DOHH2 (cell line): ENCODE data around the gene STAP2.

Experiments
- H3F3A ChIP-seq: fragments of 200-600 bp; sonication (generic), shearing (Covaris generic); 2 replicates; pipeline ENCODE4 v1.6.0; 2016; ENCODE audit warnings: antibody characterized with exemption, mild to moderate bottlenecking; ENCODE audit not compliant: control insufficient read depth, insufficient read depth
- H3K27ac ChIP-seq: fragments of 200-600 bp; sonication (generic); 2 replicates; pipeline ENCODE4 v1.5.1; 2014; ENCODE audit warnings: low read depth, mild to moderate bottlenecking, low read length, moderate library complexity
- H3K27me3 ChIP-seq: fragments of 200-600 bp; sonication (generic); 2 replicates; pipeline ENCODE4 v1.6.1; 2014; ENCODE audit warnings: mild to moderate bottlenecking, low read length, mixed read lengths; ENCODE audit not compliant: control insufficient read depth
- H3K36me3 ChIP-seq: fragments of 200-600 bp; sonication (generic); 2 replicates; pipeline ENCODE4 v1.6.1; 2014; ENCODE audit warnings: mild to moderate bottlenecking, low read length, moderate library complexity, mixed read lengths; ENCODE audit not compliant: control insufficient read depth
- H3K4me1 ChIP-seq: fragments of 200-600 bp; sonication (generic); 2 replicates; pipeline ENCODE4 v1.6.1; 2014; ENCODE audit warnings: mild to moderate bottlenecking, low read length, mixed read lengths; ENCODE audit not compliant: control insufficient read depth
- H3K4me2 ChIP-seq: fragments of 200-600 bp; sonication (generic); 2 replicates; pipeline ENCODE4 v1.6.0; 2014; ENCODE audit warnings: mild to moderate bottlenecking, low read length, moderate library complexity
- H3K4me3 ChIP-seq: fragments of 200-600 bp; sonication (generic); 2 replicates; pipeline ENCODE4 v1.5.1; 2014; ENCODE audit warnings: mild to moderate bottlenecking, low read length, mixed read lengths
- H3K79me2 ChIP-seq: fragments of 200-600 bp; sonication (generic); 2 replicates; pipeline ENCODE4 v1.6.1; 2014; ENCODE audit warnings: mild to moderate bottlenecking, low read length, mixed read lengths; ENCODE audit not compliant: control insufficient read depth
- H3K9me2 ChIP-seq: fragments of 200-600 bp; sonication (generic); replicated peaks from 2 replicates; pipeline ENCODE4 v1.6.1; 2014; ENCODE audit warnings: mild to moderate bottlenecking, low read length, mixed read lengths; ENCODE audit not compliant: control insufficient read depth
- H3K9me3 ChIP-seq: fragments of 200-600 bp; sonication (generic); 2 replicates; pipeline ENCODE4 v1.6.1; 2014; ENCODE audit warnings: antibody characterized with exemption, low read length, mixed read lengths; ENCODE audit not compliant: control insufficient read depth, insufficient read depth
- H4K20me1 ChIP-seq: fragments of 200-600 bp; sonication (generic); 2 replicates; pipeline ENCODE4 v1.6.0; 2014; ENCODE audit warnings: low read depth, mild to moderate bottlenecking, antibody characterized with exemption, low read length, moderate library complexity; ENCODE audit not compliant: control insufficient read depth, insufficient read depth
- CTCF ChIP-seq: fragments of 200-600 bp; sonication (generic); IDR thresholded peaks from one replicate; pipeline ENCODE4 v1.5.1; 2014; ENCODE audit warnings: antibody characterized with exemption, mild to moderate bottlenecking, low read depth, low read length; ENCODE audit not compliant: poor library complexity, severe bottlenecking
- EZH2phosphoT487 ChIP-seq: fragments of 200-600 bp; sonication (generic); IDR thresholded peaks from 2 replicates; pipeline ENCODE4 v1.6.1; 2017; ENCODE audit warnings: borderline replicate concordance, mild to moderate bottlenecking, antibody characterized with exemption, low read length, moderate library complexity, mixed read lengths

Gene STAP2

DNA sequence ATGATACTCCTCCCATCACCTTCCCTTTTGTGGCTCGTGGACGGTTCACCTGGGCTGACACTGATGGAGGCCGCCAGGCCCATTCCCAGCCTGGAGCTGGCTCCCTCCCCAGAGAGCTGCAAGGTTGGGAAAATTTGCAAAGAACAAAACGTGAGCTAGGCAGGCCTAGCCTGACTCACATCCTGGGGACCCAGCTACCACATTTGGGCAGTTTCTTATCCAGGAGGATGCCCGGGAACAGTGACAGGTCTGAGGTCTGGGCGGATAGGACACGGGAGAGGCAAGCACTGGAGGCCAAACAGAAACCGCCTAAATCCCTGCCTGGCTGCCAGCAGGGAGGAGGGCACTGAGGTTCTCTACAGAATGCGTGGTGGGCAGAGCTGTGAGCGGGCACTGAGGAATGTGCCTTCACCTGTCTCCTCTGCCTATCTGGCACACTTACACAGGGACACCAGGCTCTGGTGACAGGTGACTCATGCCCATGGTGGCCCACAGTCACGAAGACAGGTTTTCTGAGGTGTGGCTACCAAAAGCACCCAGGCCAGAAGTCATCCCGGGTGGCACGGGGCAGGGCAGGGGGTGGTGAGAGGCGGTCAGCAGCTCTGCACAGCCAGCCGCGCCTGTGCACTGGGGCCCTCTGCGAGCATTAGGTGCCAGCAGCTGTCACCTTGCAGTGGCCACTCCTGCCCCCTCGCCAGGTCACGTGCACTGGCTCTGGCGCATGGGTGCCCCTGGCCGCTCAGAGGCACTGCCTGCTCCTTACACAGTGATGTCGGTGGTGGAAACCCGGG is 38.6 kb upstream of the STAP2 start:
- Histone ChIP-seq H3K9me2 (no peaks in the 10 kb centered on the region), H3F3A (peaks cover 7% of the 10 kb centered on the region), H3K4me2 (peak overlapping the region; percentile 67), H4K20me1 (peaks cover 37% of the 10 kb centered on the region), H3K36me3 (peaks cover 2% of the 10 kb centered on the region; the same call in 1 of the 2 replicates), H3K27ac (no peak overlapping the region), H3K27me3 (no peaks in the 10 kb centered on the region), H3K9me3 (no peaks in the 10 kb centered on the region), H3K79me2 (peaks cover 92% of the 10 kb centered on the region), H3K4me1 (peaks cover 72% of the 10 kb centered on the region), H3K4me3 (no peak overlapping the region)
- no peak for TF ChIP-seq EZH2phosphoT487
- no peak for TF ChIP-seq CTCF

DNA sequence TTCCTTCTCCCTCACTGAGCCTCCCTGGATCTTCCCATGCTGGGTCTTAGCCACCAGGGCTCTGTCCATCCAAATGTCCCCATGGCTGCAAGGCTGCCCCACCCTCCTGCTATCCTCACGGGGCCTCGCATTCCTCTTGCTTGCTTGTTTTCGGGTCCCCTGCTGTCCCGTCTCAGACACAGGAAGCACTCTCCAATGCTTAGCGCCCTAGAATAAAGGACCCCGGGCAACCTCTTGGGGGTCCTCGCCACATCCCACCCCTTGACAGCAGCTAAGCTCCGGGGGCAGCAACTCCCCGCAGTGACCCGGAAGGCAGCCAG is 38.0 kb upstream of the STAP2 start:
- Histone ChIP-seq H3K9me2 (no peaks in the 10 kb centered on the region), H3K4me1 (peaks cover 72% of the 10 kb centered on the region), H3K36me3 (peaks cover 2% of the 10 kb centered on the region; the same call in 1 of the 2 replicates), H3K27me3 (no peaks in the 10 kb centered on the region), H3K27ac (no peak overlapping the region; the same call in 1 of the 2 replicates), H3K9me3 (no peaks in the 10 kb centered on the region), H3K4me3 (peak overlapping the region; percentile 57; the same call in 1 of the 2 replicates), H3K4me2 (peak overlapping the region; percentile 67), H3F3A (peaks cover 7% of the 10 kb centered on the region), H3K79me2 (peaks cover 95% of the 10 kb centered on the region), H4K20me1 (peaks cover 37% of the 10 kb centered on the region)
- TF ChIP-seq EZH2phosphoT487 (no peak), CTCF (no peak)

DNA sequence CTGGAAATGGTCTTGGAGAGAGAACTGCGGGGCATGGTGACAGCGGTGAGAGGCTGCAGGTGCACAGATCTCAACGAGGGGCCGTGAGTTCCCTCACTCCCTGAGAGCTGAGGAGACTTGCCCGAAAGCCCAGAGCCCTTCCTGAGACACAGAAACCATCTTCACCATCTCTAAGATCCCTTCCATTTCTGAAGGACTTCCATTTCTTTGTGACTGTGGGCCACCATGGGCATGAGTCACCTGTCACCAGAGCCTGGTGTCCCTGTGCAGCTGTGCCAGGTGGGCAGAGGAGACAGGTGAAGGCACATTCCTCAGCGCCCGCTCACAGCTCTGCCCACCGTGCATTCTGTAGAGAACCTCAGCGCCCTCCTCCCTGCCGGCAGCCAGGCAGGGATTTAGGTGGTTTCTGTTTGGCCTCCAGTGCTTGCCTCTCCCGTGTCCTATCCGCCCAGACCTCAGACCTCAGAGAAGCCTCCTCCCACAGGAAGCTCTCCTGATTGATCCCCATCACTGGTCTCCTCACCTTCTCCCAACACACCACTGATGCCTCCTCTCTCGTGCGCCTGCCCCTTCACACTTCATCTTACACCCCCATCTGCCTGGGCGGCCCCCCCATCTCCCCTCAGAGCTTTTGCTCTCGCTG is 37.5 kb upstream of the STAP2 start:
- Histone ChIP-seq H3K27ac (peak overlapping the region; percentile 6; the same call in 1 of the 2 replicates), H3K4me1 (peaks cover 72% of the 10 kb centered on the region), H3K36me3 (peaks cover 5% of the 10 kb centered on the region), H3K27me3 (no peaks in the 10 kb centered on the region), H3K9me3 (no peaks in the 10 kb centered on the region), H3F3A (peaks cover 7% of the 10 kb centered on the region), H3K4me3 (peak overlapping the region; percentile 57), H3K9me2 (no peaks in the 10 kb centered on the region), H3K4me2 (peak overlapping the region; percentile 67), H3K79me2 (peaks cover 97% of the 10 kb centered on the region), H4K20me1 (peaks cover 37% of the 10 kb centered on the region)
- TF ChIP-seq CTCF, result no peak
- TF ChIP-seq EZH2phosphoT487, result no peak
